SK-N-SH (cell line): ENCODE data around the gene SLC27A2. TPM values are rescaled to one million over a fixed set of nuclear protein-coding genes. Genes with fewer than 3 reads are reported as not detected.

Source experiments
- CTCF ChIA-PET: fragments of 300-600, 350-600 bp; formaldehyde crosslinking; extraction: SDS; loops from one replicate; lab custom pipeline; 2021; lab: Yijun Ruan, JAX
- POLR2A ChIA-PET: fragments of 350-600 bp; sonication (Branson Sonifier 250); formaldehyde crosslinking; extraction: SDS; loops from one replicate; lab custom pipeline; 2020; ENCODE audit warnings: antibody characterized with exemption, inconsistent platforms; lab: Yijun Ruan, JAX
- DNase-seq: peaks from one replicate; pipeline ENCODE4 v3.0.0; 2012
- H2AFZ ChIP-seq: fragments of 200-600 bp; sonication (generic); 2 replicates; pipeline ENCODE4 v1.8.1; 2016; ENCODE audit warnings: antibody characterized with exemption, mild to moderate bottlenecking, low read depth
- H3F3A ChIP-seq: fragments of 200-600 bp; sonication (generic); replicated peaks from 2 replicates; pipeline ENCODE3; 2016; ENCODE audit warnings: antibody characterized with exemption, mild to moderate bottlenecking; ENCODE audit not compliant: insufficient read depth
- H3K27ac ChIP-seq, 2 experiments: fragments of 200-500 bp in 1 of 2; fragments of 200-600 bp in 1 of 2; sonication (Bioruptor generic) in 1 of 2; sonication (generic), shearing (Covaris generic) in 1 of 2; 2 replicates each; pipeline versions ENCODE4 v1.5.1 to v1.6.1; 2014 to 2016; ENCODE audit warnings: low read depth in 2 of 2, inconsistent platforms in 1 of 2, low read length in 1 of 2, mild to moderate bottlenecking in 1 of 2, mixed read lengths in 1 of 2
- H3K27me3 ChIP-seq: fragments of 200-600 bp; sonication (generic), shearing (Covaris generic); 2 replicates; pipeline ENCODE4 v1.6.1; 2016; ENCODE audit warnings: mixed run types; ENCODE audit not compliant: insufficient read depth
- H3K36me3 ChIP-seq, 2 experiments: fragments of 200-500 bp in 1 of 2; fragments of 200-600 bp in 1 of 2; sonication (Bioruptor generic) in 1 of 2; sonication (generic) in 1 of 2; replicated peaks in 1 of 2; 2 replicates each; pipeline versions ENCODE3 to v1.5.1; 2014 to 2016; ENCODE audit warnings: low read length in 1 of 2, mild to moderate bottlenecking in 1 of 2; ENCODE audit not compliant: insufficient read depth in 2 of 2, control insufficient read depth in 1 of 2
- H3K4me1 ChIP-seq, 2 experiments: fragments of 200-500 bp in 1 of 2; fragments of 200-600 bp in 1 of 2; sonication (Bioruptor generic) in 1 of 2; sonication (generic), shearing (Covaris generic) in 1 of 2; 2 replicates each; pipeline versions ENCODE4 v1.5.1 to v1.6.1; 2014 to 2016; ENCODE audit warnings: low read depth in 1 of 2, low read length in 1 of 2, mixed run types in 1 of 2; ENCODE audit not compliant: insufficient read depth in 2 of 2, control insufficient read depth in 1 of 2
- H3K4me2 ChIP-seq: fragments of 200-600 bp; sonication (generic), shearing (Covaris generic); 2 replicates; pipeline ENCODE4 v1.6.1; 2017; ENCODE audit warnings: mixed run types
- H3K4me3 ChIP-seq, 2 experiments: fragments of 200-500 bp in 1 of 2; fragments of 200-600 bp in 1 of 2; sonication (Bioruptor generic) in 1 of 2; sonication (generic), shearing (Covaris generic) in 1 of 2; 2 replicates each; pipeline versions ENCODE4 v1.5.1 to v1.8.1; 2014 to 2016; ENCODE audit warnings: low read depth in 2 of 2, inconsistent platforms in 1 of 2, low read length in 1 of 2, mild to moderate bottlenecking in 1 of 2, mixed read lengths in 1 of 2, moderate library complexity in 1 of 2
- H3K79me2 ChIP-seq: fragments of 200-600 bp; sonication (generic); 2 replicates; pipeline ENCODE4 v1.8.1; 2017; ENCODE audit warnings: mild to moderate bottlenecking; ENCODE audit not compliant: insufficient read depth
- H3K9ac ChIP-seq: fragments of 200-600 bp; sonication (generic); 2 replicates; pipeline ENCODE4 v1.6.1; 2017; ENCODE audit warnings: mixed run types
- H3K9me2 ChIP-seq: fragments of 200-600 bp; sonication (generic); 2 replicates; pipeline ENCODE4 v1.6.1; 2017; ENCODE audit warnings: mixed run types
- H3K9me3 ChIP-seq: fragments of 200-600 bp; sonication (generic); 2 replicates; pipeline ENCODE4 v1.6.1; 2017; ENCODE audit warnings: mixed run types, mild to moderate bottlenecking, moderate library complexity
- H4K20me1 ChIP-seq: fragments of 200-600 bp; sonication (generic); 2 replicates; pipeline ENCODE4 v1.6.1; 2017; ENCODE audit warnings: mild to moderate bottlenecking, mixed run types; ENCODE audit not compliant: insufficient read depth
- EP300 ChIP-seq, 2 experiments: IDR thresholded peaks; 2 replicates each; pipeline versions ENCODE4 v1.4.0 to v1.6.1; 2012; ENCODE audit warnings: borderline replicate concordance in 1 of 2, low read depth in 1 of 2, low read length in 1 of 2
- FOSL2 ChIP-seq: IDR thresholded peaks from 2 replicates; pipeline ENCODE4 v1.4.0; 2012; ENCODE audit warnings: low read depth, mild to moderate bottlenecking, moderate library complexity, borderline replicate concordance
- GATA2 ChIP-seq: sonication (generic); formaldehyde crosslinking; IDR thresholded peaks from 2 replicates; pipeline ENCODE4 v1.5.0; 2020; ENCODE audit warnings: mild to moderate bottlenecking, missing genetic modification reagents
- SMC3 ChIP-seq: IDR thresholded peaks from 2 replicates; pipeline ENCODE4 v1.6.1; 2012; ENCODE audit warnings: low read depth, low read length, improper control_type of control experiment
- YY1 ChIP-seq: IDR thresholded peaks from 2 replicates; pipeline ENCODE4 v1.4.0; 2012; ENCODE audit warnings: low read depth, mild to moderate bottlenecking
- WGBS: methylation state at CpG from one replicate; pipeline ENCODE4 v1.1.6; 2017; ENCODE audit warnings: low lambda C conversion rate; 5-methylcytosine and 5-hydroxymethylcytosine counted together
- polyA plus RNA-seq, 3 experiments: library from polyadenylated mRNA; depleted of rRNA; stranded (reverse); fragments of >200 nt; gene quantifications; 2 replicates each; pipeline ENCODE4 v1.2.3, GENCODE V29; 2012
- TF ChIP-seq, protein P1 (sequence below): fragments of 150-350 bp; IDR thresholded peaks from 2 replicates; pipeline ENCODE4 v1.6.1; 2017; ENCODE audit warnings: antibody characterized with exemption, low read length, low read depth, borderline replicate concordance
- TF ChIP-seq, protein P2 (sequence below): IDR thresholded peaks from 2 replicates; pipeline ENCODE4 v1.4.0; 2012; ENCODE audit warnings: low read depth, borderline replicate concordance

SLC27A2 gene
- polyA plus RNA-seq, 1 of the 3 experiments (the other 2 are of a cell fraction), result 0.49 TPM

DNA sequence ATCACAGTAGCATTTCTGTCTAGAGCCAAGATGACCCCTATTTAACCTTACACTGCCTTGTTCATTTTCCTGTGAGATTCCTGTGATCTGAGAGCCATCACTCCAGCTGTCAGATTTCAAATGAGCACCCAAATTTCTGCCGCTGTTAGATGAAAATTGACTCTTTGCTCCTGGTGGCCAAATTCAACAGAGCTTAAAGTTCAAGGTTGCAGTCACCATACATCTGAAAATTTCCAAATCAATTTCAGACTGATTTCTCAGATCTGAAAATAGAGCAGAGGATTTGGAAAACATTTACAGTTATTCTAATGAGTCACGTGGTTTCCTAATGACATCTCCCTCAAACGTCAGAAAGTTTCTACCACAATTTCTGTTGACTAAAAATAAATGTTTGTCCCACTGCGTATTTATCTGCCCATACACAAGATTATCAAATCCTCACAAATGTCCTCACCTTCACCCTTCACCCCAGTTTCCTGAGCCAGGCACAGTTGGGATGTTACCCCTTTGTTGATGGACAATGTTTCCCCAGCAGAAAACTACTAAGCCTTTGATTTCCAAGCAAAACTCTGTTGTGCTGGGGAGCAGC, 67.1 kb downstream of the SLC27A2 start:
- H3K79me2 ChIP-seq, result no peaks in the 10 kb centered on the region
- H3K9me2 ChIP-seq, result no peaks in the 10 kb centered on the region
- H2AFZ ChIP-seq, result no peak overlapping the region
- TF ChIP-seq GATA2 (CRISPR knock-in tag) (no peak), SMC3 (no peak), FOSL2 (no peak), EP300 (IDR thresholded peaks at IDR 0.05; ENCODE audit: borderline replicate concordance in 1 of 2, low read depth in 1 of 2, low read length in 1 of 2) (no peak)
- TF ChIP-seq, protein P1, sequence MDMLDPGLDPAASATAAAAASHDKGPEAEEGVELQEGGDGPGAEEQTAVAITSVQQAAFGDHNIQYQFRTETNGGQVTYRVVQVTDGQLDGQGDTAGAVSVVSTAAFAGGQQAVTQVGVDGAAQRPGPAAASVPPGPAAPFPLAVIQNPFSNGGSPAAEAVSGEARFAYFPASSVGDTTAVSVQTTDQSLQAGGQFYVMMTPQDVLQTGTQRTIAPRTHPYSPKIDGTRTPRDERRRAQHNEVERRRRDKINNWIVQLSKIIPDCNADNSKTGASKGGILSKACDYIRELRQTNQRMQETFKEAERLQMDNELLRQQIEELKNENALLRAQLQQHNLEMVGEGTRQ, result no peak
- TF ChIP-seq, protein P2, sequence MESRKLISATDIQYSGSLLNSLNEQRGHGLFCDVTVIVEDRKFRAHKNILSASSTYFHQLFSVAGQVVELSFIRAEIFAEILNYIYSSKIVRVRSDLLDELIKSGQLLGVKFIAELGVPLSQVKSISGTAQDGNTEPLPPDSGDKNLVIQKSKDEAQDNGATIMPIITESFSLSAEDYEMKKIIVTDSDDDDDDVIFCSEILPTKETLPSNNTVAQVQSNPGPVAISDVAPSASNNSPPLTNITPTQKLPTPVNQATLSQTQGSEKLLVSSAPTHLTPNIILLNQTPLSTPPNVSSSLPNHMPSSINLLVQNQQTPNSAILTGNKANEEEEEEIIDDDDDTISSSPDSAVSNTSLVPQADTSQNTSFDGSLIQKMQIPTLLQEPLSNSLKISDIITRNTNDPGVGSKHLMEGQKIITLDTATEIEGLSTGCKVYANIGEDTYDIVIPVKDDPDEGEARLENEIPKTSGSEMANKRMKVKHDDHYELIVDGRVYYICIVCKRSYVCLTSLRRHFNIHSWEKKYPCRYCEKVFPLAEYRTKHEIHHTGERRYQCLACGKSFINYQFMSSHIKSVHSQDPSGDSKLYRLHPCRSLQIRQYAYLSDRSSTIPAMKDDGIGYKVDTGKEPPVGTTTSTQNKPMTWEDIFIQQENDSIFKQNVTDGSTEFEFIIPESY, result no peak
- no peak overlapping the region for H3K4me3 ChIP-seq
- no peaks in the 10 kb centered on the region for H3K9me3 ChIP-seq
- no peak overlapping the region for H3K27ac ChIP-seq
- no peaks in the 10 kb centered on the region for H3K27me3 ChIP-seq
- 72% methylated on average over 4 of the region's 4 CpGs for WGBS
- no peak for DNase-seq
- no peaks in the 10 kb centered on the region for H4K20me1 ChIP-seq
- H3K9ac ChIP-seq, result no peak overlapping the region
- POLR2A ChIA-PET, result no interaction called here
- CTCF ChIA-PET, result interaction anchor here (1.2 to 1.4 kb wide), 2 partner anchors 9 to 10 kb away, joined by 3 read pairs; no protein-coding TSS in a partner anchor
- H3K4me1 ChIP-seq, result peaks cover 0 to 7% of the 10 kb centered on the region in 2 experiments; a peak in 1 of 4 replicates
- no peak overlapping the region for H3K4me2 ChIP-seq
- H3F3A ChIP-seq, result no peaks in the 10 kb centered on the region
- no peaks in the 10 kb centered on the region for H3K36me3 ChIP-seq

DNA sequence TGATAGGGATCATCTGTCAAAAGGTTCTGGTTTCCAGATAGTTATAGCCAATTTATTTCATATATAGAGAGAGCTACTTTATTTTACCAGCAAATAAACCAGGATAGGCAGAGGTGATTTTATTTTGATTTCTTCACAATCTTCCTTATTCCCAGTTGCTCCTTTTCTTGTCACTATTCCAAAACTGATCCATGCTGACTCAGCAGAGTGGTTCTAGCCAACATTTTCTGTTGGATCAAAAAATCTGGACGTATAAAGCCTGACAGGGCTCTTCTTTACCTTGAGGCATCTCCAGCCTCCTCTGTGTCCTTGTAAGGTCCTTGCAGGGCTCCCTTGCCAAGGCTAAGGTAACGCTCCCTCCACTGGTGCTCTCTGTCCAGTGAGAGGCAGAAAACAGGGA, 67.7 kb downstream of the SLC27A2 start:
- H3K9ac ChIP-seq, result no peak overlapping the region
- ChIA-PET CTCF (interaction anchor here (1.4 kb wide), 1 partner anchor 9 kb away, joined by 3 read pairs; no protein-coding TSS in a partner anchor), POLR2A (no interaction called here)
- TF ChIP-seq YY1, result no peak
- no peaks in the 10 kb centered on the region for H3K79me2 ChIP-seq
- H3K36me3 ChIP-seq, result no peaks in the 10 kb centered on the region
- no peaks in the 10 kb centered on the region for H3F3A ChIP-seq
- WGBS, result 76% methylated on average over 2 of the region's 2 CpGs
- no peaks in the 10 kb centered on the region for H3K9me3 ChIP-seq
- H3K27me3 ChIP-seq, result no peaks in the 10 kb centered on the region
- no peak overlapping the region for H2AFZ ChIP-seq
- H3K4me1 ChIP-seq, result peaks cover 0 to 7% of the 10 kb centered on the region in 2 experiments; a peak in 1 of 4 replicates
- H3K4me3 ChIP-seq, result no peak overlapping the region
- no peak overlapping the region for H3K27ac ChIP-seq
- H3K4me2 ChIP-seq, result no peak overlapping the region
- no peaks in the 10 kb centered on the region for H3K9me2 ChIP-seq
- no peak for DNase-seq
- H4K20me1 ChIP-seq, result no peaks in the 10 kb centered on the region
